LNCAP (cell line): ENCODE data around the gene IL36G.

Experiments used
- TF ChIP-seq, protein P1 (sequence below): fragments of 450-650 bp; IDR thresholded peaks from 2 replicates; pipeline ENCODE4 v1.5.1; 2017; ENCODE audit warnings: mild to moderate bottlenecking

The IL36G gene

DNA sequence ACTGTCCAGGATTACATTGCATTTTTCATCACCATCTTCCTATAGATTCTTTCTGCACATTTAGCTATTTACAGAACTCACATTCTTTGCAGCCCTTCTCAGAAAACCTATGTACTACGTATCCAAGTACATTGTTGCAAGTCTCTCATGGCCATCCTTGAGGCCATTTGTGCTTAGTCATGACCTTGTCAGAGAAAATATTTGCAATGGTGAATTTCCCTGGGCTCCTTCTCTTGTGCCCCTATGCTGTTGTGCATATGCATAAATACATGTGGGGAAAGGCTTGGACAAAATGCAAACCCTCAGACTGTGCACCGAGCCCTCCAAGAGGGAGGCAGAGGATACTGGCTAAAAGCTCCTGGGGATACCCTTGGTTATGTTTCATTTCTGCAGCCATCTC, 47.0 kb downstream of the IL36G start:
- TF ChIP-seq, protein P1, sequence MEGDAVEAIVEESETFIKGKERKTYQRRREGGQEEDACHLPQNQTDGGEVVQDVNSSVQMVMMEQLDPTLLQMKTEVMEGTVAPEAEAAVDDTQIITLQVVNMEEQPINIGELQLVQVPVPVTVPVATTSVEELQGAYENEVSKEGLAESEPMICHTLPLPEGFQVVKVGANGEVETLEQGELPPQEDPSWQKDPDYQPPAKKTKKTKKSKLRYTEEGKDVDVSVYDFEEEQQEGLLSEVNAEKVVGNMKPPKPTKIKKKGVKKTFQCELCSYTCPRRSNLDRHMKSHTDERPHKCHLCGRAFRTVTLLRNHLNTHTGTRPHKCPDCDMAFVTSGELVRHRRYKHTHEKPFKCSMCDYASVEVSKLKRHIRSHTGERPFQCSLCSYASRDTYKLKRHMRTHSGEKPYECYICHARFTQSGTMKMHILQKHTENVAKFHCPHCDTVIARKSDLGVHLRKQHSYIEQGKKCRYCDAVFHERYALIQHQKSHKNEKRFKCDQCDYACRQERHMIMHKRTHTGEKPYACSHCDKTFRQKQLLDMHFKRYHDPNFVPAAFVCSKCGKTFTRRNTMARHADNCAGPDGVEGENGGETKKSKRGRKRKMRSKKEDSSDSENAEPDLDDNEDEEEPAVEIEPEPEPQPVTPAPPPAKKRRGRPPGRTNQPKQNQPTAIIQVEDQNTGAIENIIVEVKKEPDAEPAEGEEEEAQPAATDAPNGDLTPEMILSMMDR = no peak

DNA sequence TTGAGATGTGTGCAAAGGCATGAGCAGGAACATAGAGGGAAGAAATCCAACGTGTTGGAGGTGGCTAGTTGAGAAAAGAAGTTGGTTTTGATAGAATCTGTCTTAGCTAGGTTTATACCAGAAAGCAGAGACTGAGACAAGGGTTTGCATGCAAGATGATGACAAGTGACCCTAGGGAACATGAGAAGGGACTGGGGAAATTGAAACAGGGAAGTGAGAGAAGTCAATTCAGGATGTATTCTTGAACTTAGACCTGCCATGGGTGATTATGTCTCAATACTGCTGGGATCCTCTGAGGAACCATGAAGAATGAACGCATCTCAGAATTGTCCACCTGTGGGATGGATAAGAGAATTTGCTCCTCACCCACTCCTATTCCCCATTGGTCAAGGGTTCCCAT, 47.9 kb downstream of the IL36G start:
- TF ChIP-seq, protein P1 = no peak

DNA sequence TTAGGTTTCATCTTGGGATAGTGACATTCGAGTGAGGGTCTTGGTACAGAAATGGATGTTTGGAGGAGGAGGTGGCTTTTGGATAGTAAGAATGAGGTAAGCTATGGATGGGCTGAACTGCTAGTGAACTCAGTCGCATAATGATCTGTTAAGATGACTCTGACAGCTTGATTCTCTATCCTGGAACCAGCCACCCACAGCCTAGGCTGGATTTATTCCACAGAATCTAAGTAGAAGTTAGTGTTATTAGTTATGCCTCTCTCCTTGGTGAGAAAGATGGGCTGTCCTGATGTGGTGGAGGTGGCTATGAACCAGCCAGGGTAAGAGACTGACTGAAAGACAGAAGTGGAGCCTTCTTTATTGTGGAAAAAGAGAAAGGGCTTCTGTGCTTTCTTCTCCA, 49.9 kb downstream of the IL36G start:
- TF ChIP-seq, protein P1 = no peak

DNA sequence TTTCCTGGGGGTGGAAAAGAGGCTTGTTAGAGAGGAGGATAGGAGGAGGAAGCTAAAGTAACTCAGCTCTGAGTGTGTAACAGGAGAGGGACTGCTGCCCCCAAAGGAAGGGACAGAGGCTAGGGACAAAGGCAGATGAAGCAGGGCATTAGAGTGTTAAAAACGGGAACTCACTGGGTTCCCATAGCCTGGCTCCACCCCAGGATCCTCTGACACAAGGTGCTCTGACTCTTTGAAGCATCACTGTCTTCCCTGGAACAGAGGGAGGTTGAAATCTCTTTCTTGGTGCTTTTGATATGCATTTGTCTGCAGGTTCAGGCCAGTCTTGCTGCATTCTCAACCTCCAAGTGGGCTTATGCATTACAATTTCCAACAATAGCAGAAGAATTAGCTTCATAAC, 50.3 kb downstream of the IL36G start:
- TF ChIP-seq, protein P1 = no peak

DNA sequence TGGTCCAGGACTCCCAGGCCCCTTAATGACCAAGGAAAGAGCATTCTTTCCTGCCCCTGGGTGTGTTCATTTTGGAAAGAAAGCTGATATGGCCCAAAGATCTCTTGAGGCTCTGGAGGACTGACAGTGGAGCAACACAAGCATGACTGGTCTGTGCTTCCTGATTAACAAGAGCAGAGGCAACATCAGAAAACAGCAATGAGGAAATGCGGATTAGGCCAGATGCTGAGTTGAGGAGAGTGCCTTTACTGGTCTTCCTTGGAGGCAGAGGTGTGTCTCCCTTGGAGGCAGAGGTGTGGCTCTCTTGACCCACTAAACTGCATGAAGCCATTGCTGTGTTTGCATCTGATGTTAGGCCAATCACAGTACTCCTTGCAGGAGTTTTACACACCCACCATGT, 54.9 kb downstream of the IL36G start:
- TF ChIP-seq, protein P1 = no peak

DNA sequence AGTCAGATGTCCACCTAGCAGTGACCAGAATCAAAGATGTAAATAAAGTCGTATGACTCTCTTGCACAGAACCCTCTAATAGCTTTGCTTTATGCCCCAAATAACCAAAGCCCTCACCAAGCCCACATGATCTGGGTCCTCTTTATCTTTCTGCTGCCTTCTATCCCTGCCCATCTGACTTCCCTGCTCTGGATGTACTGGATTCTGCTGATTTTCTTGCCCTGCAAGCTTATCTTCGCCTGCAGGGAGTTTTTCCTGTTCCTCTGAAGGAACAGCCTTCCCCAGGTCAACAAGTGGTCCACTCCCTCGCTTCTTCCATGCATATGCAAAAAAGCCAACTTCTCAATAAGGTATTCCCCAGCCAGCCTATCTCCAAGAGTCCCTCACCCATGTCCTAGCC, 56.2 kb downstream of the IL36G start:
- TF ChIP-seq, protein P1 = no peak
